DOHH2 (cell line): Measurements from ENCODE around the gene TOMT.

Experiments used
- H3F3A ChIP-seq: fragments of 200-600 bp; sonication (generic), shearing (Covaris generic); 2 replicates; pipeline ENCODE4 v1.6.0; 2016; ENCODE audit warnings: antibody characterized with exemption, mild to moderate bottlenecking; ENCODE audit not compliant: control insufficient read depth, insufficient read depth
- H3K27ac ChIP-seq: fragments of 200-600 bp; sonication (generic); 2 replicates; pipeline ENCODE4 v1.5.1; 2014; ENCODE audit warnings: low read depth, mild to moderate bottlenecking, low read length, moderate library complexity
- H3K27me3 ChIP-seq: fragments of 200-600 bp; sonication (generic); 2 replicates; pipeline ENCODE4 v1.6.1; 2014; ENCODE audit warnings: mild to moderate bottlenecking, low read length, mixed read lengths; ENCODE audit not compliant: control insufficient read depth
- H3K36me3 ChIP-seq: fragments of 200-600 bp; sonication (generic); 2 replicates; pipeline ENCODE4 v1.6.1; 2014; ENCODE audit warnings: mild to moderate bottlenecking, low read length, moderate library complexity, mixed read lengths; ENCODE audit not compliant: control insufficient read depth
- H3K4me1 ChIP-seq: fragments of 200-600 bp; sonication (generic); 2 replicates; pipeline ENCODE4 v1.6.1; 2014; ENCODE audit warnings: mild to moderate bottlenecking, low read length, mixed read lengths; ENCODE audit not compliant: control insufficient read depth
- H3K4me2 ChIP-seq: fragments of 200-600 bp; sonication (generic); 2 replicates; pipeline ENCODE4 v1.6.0; 2014; ENCODE audit warnings: mild to moderate bottlenecking, low read length, moderate library complexity
- H3K4me3 ChIP-seq: fragments of 200-600 bp; sonication (generic); 2 replicates; pipeline ENCODE4 v1.5.1; 2014; ENCODE audit warnings: mild to moderate bottlenecking, low read length, mixed read lengths
- H3K79me2 ChIP-seq: fragments of 200-600 bp; sonication (generic); 2 replicates; pipeline ENCODE4 v1.6.1; 2014; ENCODE audit warnings: mild to moderate bottlenecking, low read length, mixed read lengths; ENCODE audit not compliant: control insufficient read depth
- H3K9me2 ChIP-seq: fragments of 200-600 bp; sonication (generic); replicated peaks from 2 replicates; pipeline ENCODE4 v1.6.1; 2014; ENCODE audit warnings: mild to moderate bottlenecking, low read length, mixed read lengths; ENCODE audit not compliant: control insufficient read depth
- H3K9me3 ChIP-seq: fragments of 200-600 bp; sonication (generic); 2 replicates; pipeline ENCODE4 v1.6.1; 2014; ENCODE audit warnings: antibody characterized with exemption, low read length, mixed read lengths; ENCODE audit not compliant: control insufficient read depth, insufficient read depth
- H4K20me1 ChIP-seq: fragments of 200-600 bp; sonication (generic); 2 replicates; pipeline ENCODE4 v1.6.0; 2014; ENCODE audit warnings: low read depth, mild to moderate bottlenecking, antibody characterized with exemption, low read length, moderate library complexity; ENCODE audit not compliant: control insufficient read depth, insufficient read depth
- CTCF ChIP-seq: fragments of 200-600 bp; sonication (generic); IDR thresholded peaks from one replicate; pipeline ENCODE4 v1.5.1; 2014; ENCODE audit warnings: antibody characterized with exemption, mild to moderate bottlenecking, low read depth, low read length; ENCODE audit not compliant: poor library complexity, severe bottlenecking
- EZH2phosphoT487 ChIP-seq: fragments of 200-600 bp; sonication (generic); IDR thresholded peaks from 2 replicates; pipeline ENCODE4 v1.6.1; 2017; ENCODE audit warnings: borderline replicate concordance, mild to moderate bottlenecking, antibody characterized with exemption, low read length, moderate library complexity, mixed read lengths

TOMT gene

GRCh38 chr11:72103754-72104167, 2.0 kb upstream of the TOMT start:
- H3K9me3 ChIP-seq, result no peaks in the 10 kb centered on the region
- peak overlapping the region; percentile 89 for H3K4me3 ChIP-seq
- peaks cover 44% of the 10 kb centered on the region for H3K36me3 ChIP-seq
- H3K27me3 ChIP-seq, result no peaks in the 10 kb centered on the region
- H3K4me1 ChIP-seq, result peaks cover 26% of the 10 kb centered on the region
- peaks cover 40% of the 10 kb centered on the region for H3K79me2 ChIP-seq
- H3K4me2 ChIP-seq, result peak overlapping the region; percentile 82
- peak overlapping the region; percentile 34 for H3K27ac ChIP-seq
- peaks cover 5% of the 10 kb centered on the region; the same call in 1 of the 2 replicates for H3F3A ChIP-seq
- H3K9me2 ChIP-seq, result no peaks in the 10 kb centered on the region
- TF ChIP-seq EZH2phosphoT487 (no peak), CTCF (no peak)
- H4K20me1 ChIP-seq, result no peaks in the 10 kb centered on the region

DNA sequence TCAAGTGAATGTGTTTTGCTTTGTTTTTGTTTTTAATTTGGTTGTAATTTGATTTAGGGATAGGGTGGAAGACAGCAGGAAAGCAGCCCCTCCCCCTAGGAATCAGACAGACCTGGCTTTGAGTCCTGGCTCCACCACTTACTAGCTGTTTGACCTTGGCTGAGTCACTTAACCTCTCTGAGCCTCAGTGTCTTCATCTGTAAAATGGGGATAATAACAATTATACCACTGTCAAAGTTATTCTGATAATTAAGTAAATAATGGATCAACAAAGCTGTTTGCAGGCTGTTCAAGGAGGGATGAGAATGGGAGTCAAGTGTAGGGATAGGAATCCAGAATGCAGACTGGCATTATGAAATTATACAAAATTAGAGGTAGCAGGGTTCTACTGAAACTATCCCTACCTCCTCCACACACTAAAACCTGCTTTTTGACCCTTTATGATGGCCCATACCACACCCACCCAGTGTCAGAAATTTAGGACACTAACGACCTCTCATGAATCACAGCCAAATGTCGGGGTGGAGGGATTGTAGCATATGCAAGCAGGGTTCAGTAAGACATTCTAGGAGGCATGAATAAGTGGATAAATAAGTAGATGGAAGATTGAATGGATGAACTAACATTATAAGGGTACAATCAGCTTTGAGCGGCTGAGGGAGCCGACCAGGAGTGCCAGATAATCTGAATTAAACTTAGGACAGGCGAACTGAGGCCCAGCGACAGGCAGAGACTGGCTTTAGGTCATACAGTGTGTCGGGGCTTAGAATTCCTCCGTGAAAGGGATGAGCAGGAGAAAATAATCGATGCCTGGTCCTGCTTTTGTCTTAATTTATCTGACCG, 5.8 kb downstream of the TOMT start:
- Histone ChIP-seq H3K9me3 (no peaks in the 10 kb centered on the region), H3F3A (0 out of 2 replicates have a peak, but pooled peaks cover 2% of the 10 kb centered on the region), H3K36me3 (peaks cover 13% of the 10 kb centered on the region), H3K4me2 (peak overlapping the region; percentile 93), H3K4me1 (peaks cover 19% of the 10 kb centered on the region), H3K9me2 (0 out of 2 replicates have a peak, but pooled peaks cover 3% of the 10 kb centered on the region), H4K20me1 (no peaks in the 10 kb centered on the region), H3K27ac (peak overlapping the region; percentile 87), H3K4me3 (peak overlapping the region; percentile 75), H3K79me2 (peaks cover 8% of the 10 kb centered on the region), H3K27me3 (no peaks in the 10 kb centered on the region)
- TF ChIP-seq EZH2phosphoT487 (no peak), CTCF (no peak)

GRCh38 chr11:72112143-72112977, 6.6 kb downstream of the TOMT start, which contains the start of gene ANAPC15:
Gene ANAPC15, minus strand, starts transcription at chr11:72112695. Its CDS starts 1,419 bp downstream, at chr11:72111276.
- peak within 1 kb of the TSS; percentile 75 for H3K4me3 ChIP-seq
- H3K79me2 ChIP-seq, result peaks cover 8% of the 10 kb centered on the region
- peaks cover 19% of the 10 kb centered on the region for H3K4me1 ChIP-seq
- H3K9me2 ChIP-seq, result 0 out of 2 replicates have a peak, but pooled peaks cover 3% of the 10 kb centered on the region
- H3K36me3 ChIP-seq, result peaks cover 13% of the 10 kb centered on the region
- no peaks in the 10 kb centered on the region for H3K9me3 ChIP-seq
- H4K20me1 ChIP-seq, result no peaks in the 10 kb centered on the region
- TF ChIP-seq EZH2phosphoT487, result no peak
- TF ChIP-seq CTCF, result no peak
- H3F3A ChIP-seq, result no peaks in the 10 kb centered on the region
- H3K27ac ChIP-seq, result peak within 1 kb of the TSS; percentile 87
- peak within 1 kb of the TSS; percentile 93 for H3K4me2 ChIP-seq
- H3K27me3 ChIP-seq, result no peaks in the 10 kb centered on the region
